SK-N-SH treated with all-trans-retinoic acid at 6 μM for 48 hours (cell line): Measurements from ENCODE around the gene WNT6.

Experiments
- ATAC-seq: fragments of 200-7000 bp; cut with Tn5 transposase; 3 replicates; pipeline ENCODE4 v1.9.1; 2020; ENCODE audit warnings: mild to moderate bottlenecking, moderate library complexity
- ARNTL ChIP-seq: fragments of 450-650 bp; formaldehyde crosslinking; IDR thresholded peaks from 2 replicates; pipeline ENCODE4 v1.5.0; 2020; ENCODE audit warnings: low read depth, mild to moderate bottlenecking, moderate library complexity, borderline replicate concordance
- BACH2 ChIP-seq: fragments of 250-450 bp; sonication (Bioruptor Pico); IDR thresholded peaks from 2 replicates; pipeline ENCODE4 v1.9.0; 2021; ENCODE audit warnings: mild to moderate bottlenecking, borderline replicate concordance
- CREB5 ChIP-seq: fragments of 250-450 bp; sonication (Bioruptor Pico); IDR thresholded peaks from 2 replicates; pipeline ENCODE4 v1.5.1; 2020; ENCODE audit warnings: low read depth, mild to moderate bottlenecking, moderate library complexity
- CSDC2 ChIP-seq: fragments of 250-450 bp; sonication (Bioruptor Pico); IDR thresholded peaks from 2 replicates; pipeline ENCODE4 v1.5.0; 2020; ENCODE audit warnings: mild to moderate bottlenecking, moderate library complexity
- GLIS3 ChIP-seq: fragments of 250-450 bp; sonication (Bioruptor Pico); IDR thresholded peaks from 2 replicates; pipeline ENCODE4 v1.5.0; 2020; ENCODE audit warnings: mild to moderate bottlenecking, moderate library complexity
- ISL1 ChIP-seq: fragments of 250-450 bp; sonication (Bioruptor Pico); IDR thresholded peaks from 2 replicates; pipeline ENCODE4 v2.1.2; 2022; ENCODE audit warnings: mild to moderate bottlenecking, moderate library complexity
- OSR1 ChIP-seq: fragments of 250-450 bp; sonication (Bioruptor Pico); IDR thresholded peaks from 2 replicates; pipeline ENCODE4 v1.8.0; 2022; ENCODE audit warnings: moderate library complexity, mild to moderate bottlenecking, inconsistent platforms
- PATZ1 ChIP-seq: fragments of 250-450 bp; sonication (Bioruptor Pico); IDR thresholded peaks from 2 replicates; pipeline ENCODE4 v1.8.0; 2020; ENCODE audit warnings: mild to moderate bottlenecking, moderate library complexity, borderline replicate concordance
- PPARA ChIP-seq: fragments of 250-450 bp; sonication (Bioruptor Pico); IDR thresholded peaks from 2 replicates; pipeline ENCODE4 v1.5.0; 2020; ENCODE audit warnings: mild to moderate bottlenecking, borderline replicate concordance
- RARB ChIP-seq: fragments of 250-450 bp; sonication (Bioruptor Pico); IDR thresholded peaks from 2 replicates; pipeline ENCODE4 v1.8.0; 2021; ENCODE audit warnings: mild to moderate bottlenecking, moderate library complexity
- SNAI2 ChIP-seq: fragments of 250-450 bp; sonication (Bioruptor Pico); IDR thresholded peaks from 2 replicates; pipeline ENCODE4 v1.5.0; 2020; ENCODE audit warnings: mild to moderate bottlenecking, moderate library complexity
- TOX ChIP-seq: fragments of 250-450 bp; sonication (Bioruptor Pico); IDR thresholded peaks from 2 replicates; pipeline ENCODE4 v1.8.0; 2021; ENCODE audit warnings: mild to moderate bottlenecking, moderate library complexity, borderline replicate concordance
- TSHZ2 ChIP-seq: fragments of 250-450 bp; sonication (Bioruptor Pico); IDR thresholded peaks from 2 replicates; pipeline ENCODE4 v1.5.0; 2020; ENCODE audit warnings: mild to moderate bottlenecking, moderate library complexity
- ZC3H10 ChIP-seq: fragments of 250-450 bp; sonication (Bioruptor Pico); IDR thresholded peaks from 2 replicates; pipeline ENCODE4 v1.5.1; 2021; ENCODE audit warnings: mild to moderate bottlenecking, moderate library complexity
- ZFP3 ChIP-seq: fragments of 250-450 bp; sonication (Bioruptor Pico); IDR thresholded peaks from 2 replicates; pipeline ENCODE4 v1.5.0; 2020; ENCODE audit warnings: mild to moderate bottlenecking, moderate library complexity
- ZNF565 ChIP-seq: fragments of 450-650 bp; formaldehyde crosslinking; conservative IDR thresholded peaks from 2 replicates; pipeline ENCODE4 v1.5.0; 2020; ENCODE audit warnings: low read depth, mild to moderate bottlenecking, moderate library complexity
- ZNF70 ChIP-seq: fragments of 450-650 bp; formaldehyde crosslinking; IDR thresholded peaks from 2 replicates; pipeline ENCODE4 v1.5.0; 2020; ENCODE audit warnings: mild to moderate bottlenecking, moderate library complexity
- ZNF8 ChIP-seq: fragments of 450-650 bp; formaldehyde crosslinking; IDR thresholded peaks from 2 replicates; pipeline ENCODE4 v1.5.0; 2020; ENCODE audit warnings: mild to moderate bottlenecking, moderate library complexity

The WNT6 gene

GRCh38 chr2:218856896-218857243, 2.7 kb upstream of the WNT6 start:
- ATAC-seq, result no peak
- no peak for TF ChIP-seq OSR1 (CRISPR knock-in tag)

GRCh38 chr2:218857371-218858137, 2.1 kb upstream of the WNT6 start:
- no peak for TF ChIP-seq ZNF565 (CRISPR knock-in tag)
- TF ChIP-seq TSHZ2 (CRISPR knock-in tag), result no peak
- TF ChIP-seq CSDC2 (CRISPR knock-in tag), result no peak
- no peak for TF ChIP-seq ZNF8 (CRISPR knock-in tag)
- TF ChIP-seq BACH2 (CRISPR knock-in tag), result no peak
- TF ChIP-seq ZC3H10, result no peak
- no peak for TF ChIP-seq RARB (CRISPR knock-in tag)
- TF ChIP-seq ISL1 (CRISPR knock-in tag), result no peak
- no peak for TF ChIP-seq GLIS3 (CRISPR knock-in tag)
- no peak for TF ChIP-seq ARNTL (CRISPR knock-in tag)
- no peak for TF ChIP-seq CREB5 (CRISPR knock-in tag)
- TF ChIP-seq OSR1 (CRISPR knock-in tag), result no peak
- TF ChIP-seq ZFP3 (CRISPR knock-in tag), result no peak
- no peak for TF ChIP-seq SNAI2
- TF ChIP-seq PPARA (CRISPR knock-in tag), result no peak
- no peak for TF ChIP-seq ZNF70 (CRISPR knock-in tag)
- TF ChIP-seq, all 23 proteins: peak for 0
- ATAC-seq, result no peak; the same call in 2 of the 3 replicates

GRCh38 chr2:218858138-218858445, 1.5 kb upstream of the WNT6 start:
- no peak for ATAC-seq
- no peak for TF ChIP-seq PPARA (CRISPR knock-in tag)
- TF ChIP-seq ZFP3 (CRISPR knock-in tag), result no peak
- no peak for TF ChIP-seq CREB5 (CRISPR knock-in tag)
- no peak for TF ChIP-seq BACH2 (CRISPR knock-in tag)

GRCh38 chr2:218858671-218859555, 692 bp upstream of the WNT6 start:
- no peak for ATAC-seq
- no peak for TF ChIP-seq ARNTL (CRISPR knock-in tag)
- TF ChIP-seq GLIS3 (CRISPR knock-in tag), result no peak
- no peak for TF ChIP-seq PPARA (CRISPR knock-in tag)
- no peak for TF ChIP-seq TSHZ2 (CRISPR knock-in tag)
- TF ChIP-seq ZNF8 (CRISPR knock-in tag), result no peak
- TF ChIP-seq BACH2 (CRISPR knock-in tag), result no peak
- no peak for TF ChIP-seq CSDC2 (CRISPR knock-in tag)
- TF ChIP-seq TOX (CRISPR knock-in tag), result no peak
- no peak for TF ChIP-seq CREB5 (CRISPR knock-in tag)
- no peak for TF ChIP-seq ZNF565 (CRISPR knock-in tag)
- TF ChIP-seq OSR1 (CRISPR knock-in tag), result no peak
- TF ChIP-seq PATZ1, result no peak
- TF ChIP-seq RARB (CRISPR knock-in tag), result no peak
- TF ChIP-seq ZC3H10, result no peak
